ENCODE measurements around the gene CLIP2.

- TF ChIP-seq CTCF (IDR thresholded peaks at IDR 0.05) (no peak), POLR2A (IDR thresholded peaks at IDR 0.05) (no peak), POLR2AphosphoS5 (IDR thresholded peaks at IDR 0.05; ENCODE audit: insufficient read depth in 1 of 2, low read depth in 1 of 2) (no peak)
Observed at GRCh38 chr7:74430961-74431466, 141.8 kb downstream of the CLIP2 start.

All from vagina (tissue), 2 donors.